D341Med (cell line): ENCODE results near the gene NLRP7.
"Not testable (repeated sequence)": the region's sequence is repeated elsewhere in the genome, so short reads cannot be mapped to it uniquely, and the experiment has no call there.

ENCODE experiments used
- DNase-seq: peaks from one replicate; pipeline ENCODE4 v3.0.0; 2012; ENCODE audit warnings: low spot score

NLRP7 gene

GRCh38 chr19:54919646-54920563 lies 27.4 kb downstream of the NLRP7 start:
- DNase-seq = not testable (repeated sequence)

DNA sequence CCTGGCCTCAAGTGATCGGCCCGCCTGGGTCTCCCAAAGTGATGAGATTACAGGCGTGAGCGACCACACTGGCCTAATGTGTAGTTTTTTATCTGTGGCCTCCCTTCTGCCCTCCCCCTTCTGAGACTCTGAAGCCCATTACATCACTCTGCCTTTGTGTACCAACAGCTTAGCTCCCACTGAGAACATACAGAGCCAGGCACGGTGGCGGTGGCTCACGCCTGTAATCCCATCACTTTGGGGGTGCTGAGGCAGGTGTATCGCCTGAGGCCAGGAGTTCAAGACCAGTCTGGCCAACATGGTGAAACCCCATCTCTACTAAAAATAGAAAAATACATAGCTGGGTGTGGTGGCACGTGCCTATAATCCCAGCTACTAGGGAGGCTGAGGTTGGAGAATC lies 28.8 kb downstream of the NLRP7 start:
- no peak for DNase-seq

DNA sequence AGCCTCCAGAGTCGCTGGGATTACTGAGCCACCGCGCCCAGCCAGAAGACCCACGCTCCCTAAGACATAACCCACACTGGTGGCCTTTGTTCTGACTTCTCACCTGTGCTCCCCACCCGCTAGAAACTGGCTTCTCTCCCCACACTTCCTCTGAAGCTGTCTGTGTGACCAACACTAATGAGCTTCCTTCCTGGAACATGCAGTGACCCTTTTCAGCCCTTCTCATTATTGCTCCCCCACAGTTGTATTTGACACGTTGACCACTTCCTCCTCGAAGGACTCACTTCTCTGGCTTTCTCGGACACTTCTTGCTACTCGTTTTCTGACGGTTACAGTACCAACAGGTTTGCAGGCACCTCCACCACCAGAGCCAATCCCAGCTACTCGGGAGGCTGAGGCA lies 30.5 kb downstream of the NLRP7 start:
- no peak for DNase-seq

- not testable (repeated sequence) for DNase-seq
Measured at GRCh38 chr19:54907899-54908298, 39.4 kb downstream of the NLRP7 start.

- no peak for DNase-seq
Measured at GRCh38 chr19:54906819-54907218, 40.5 kb downstream of the NLRP7 start.

DNA sequence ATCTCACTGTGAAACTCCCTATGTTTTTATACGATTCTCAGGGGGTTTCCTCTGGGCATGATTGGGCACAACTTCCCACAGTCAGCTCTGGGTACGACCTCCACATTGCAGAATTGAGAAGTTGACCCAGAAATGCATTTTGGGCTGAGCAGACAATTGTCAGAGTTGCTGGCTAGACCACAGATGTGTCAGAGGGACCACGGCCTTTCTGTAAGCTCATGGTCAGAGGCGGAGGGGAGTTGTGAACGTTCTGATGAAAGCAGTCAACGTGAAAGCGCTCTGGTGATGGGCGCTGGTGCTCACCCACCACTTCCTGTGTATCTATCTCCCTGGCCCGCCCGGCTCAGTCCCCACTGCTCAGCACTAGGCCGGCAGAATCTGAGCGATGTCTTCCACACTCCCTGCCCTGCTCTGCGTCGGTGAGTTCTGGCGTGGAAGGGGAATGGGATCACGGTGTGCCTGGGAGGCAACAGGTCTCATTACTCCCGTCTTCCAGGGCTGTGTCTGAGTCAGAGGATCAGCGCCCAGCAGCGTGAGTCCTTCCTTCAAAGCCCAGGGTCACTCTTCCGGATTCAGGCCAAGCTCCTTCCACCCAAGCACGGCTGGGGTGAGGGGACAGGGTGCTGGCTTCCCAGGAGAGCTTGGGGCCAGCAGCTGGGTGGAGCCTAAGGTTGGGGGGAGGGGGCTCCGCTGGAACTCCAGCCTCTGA lies 41.4 kb downstream of the NLRP7 start, which contains the start of gene NCR1:
NCR1 (plus strand) TSS at position 346 of the 709 bp plus-strand sequence; CDS start at position 386, 40 bp downstream.
- DNase-seq = no peak

- DNase-seq = no peak
Measured at GRCh38 chr19:54905421-54905802, 41.9 kb downstream of the NLRP7 start.

DNA sequence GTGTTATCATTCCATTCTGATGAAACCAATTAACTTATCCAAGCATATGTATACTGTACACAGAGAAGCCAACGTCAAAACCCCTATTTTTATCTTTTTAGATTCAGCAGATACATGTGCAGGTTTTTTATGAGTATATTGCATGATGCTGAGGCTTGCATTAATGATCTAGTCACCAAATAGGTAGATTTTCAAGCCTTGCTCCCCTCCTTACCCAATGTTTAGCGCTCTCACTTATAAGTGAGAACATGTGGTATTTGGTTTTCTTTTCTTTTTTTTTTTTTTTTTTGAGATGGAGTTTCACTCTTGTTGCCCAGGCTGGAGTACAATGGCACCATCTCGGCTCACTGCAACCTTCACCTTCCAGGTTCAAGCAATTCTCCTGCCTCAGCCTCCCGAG lies 43.1 kb downstream of the NLRP7 start:
- DNase-seq = not testable (repeated sequence)

DNA sequence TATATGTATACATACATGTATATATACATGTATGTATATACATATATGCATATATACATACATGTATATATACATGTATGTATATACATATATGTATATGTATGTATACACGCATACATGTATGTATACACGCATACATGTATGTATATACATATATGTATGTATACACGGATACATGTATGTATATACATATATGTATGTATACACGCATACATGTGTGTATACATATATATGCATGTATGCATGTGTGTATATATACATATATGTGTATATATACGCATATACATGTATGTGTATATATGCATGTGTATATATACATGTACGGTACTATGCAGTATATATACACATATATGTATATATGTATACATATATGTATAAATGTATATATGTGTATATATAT lies 44.0 kb downstream of the NLRP7 start:
- DNase-seq = no peak

- DNase-seq = no peak
Measured at GRCh38 chr19:54902061-54902460, 45.3 kb downstream of the NLRP7 start.

DNA sequence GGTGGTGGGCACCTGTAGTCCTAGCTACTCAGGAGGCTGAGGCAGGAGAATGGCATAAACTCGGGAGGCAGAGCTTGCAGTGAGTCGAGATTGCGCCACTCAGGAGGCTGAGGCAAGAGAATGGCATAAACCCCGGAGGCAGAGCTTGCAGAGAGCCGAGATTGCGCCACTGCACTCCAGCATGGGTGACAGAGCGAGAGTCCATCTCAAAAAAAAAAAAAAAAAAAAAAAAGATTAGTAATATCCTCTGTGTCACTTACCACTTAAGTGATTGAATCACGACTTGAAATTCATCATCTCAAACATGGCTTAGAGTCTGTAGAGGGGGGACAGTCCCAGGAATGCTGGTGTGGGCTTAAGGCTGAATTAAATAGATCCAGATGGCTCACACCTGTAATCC lies 46.2 kb downstream of the NLRP7 start:
- DNase-seq = not testable (repeated sequence)

- DNase-seq = not testable (repeated sequence)
Measured at GRCh38 chr19:54899646-54900045, 47.7 kb downstream of the NLRP7 start.

DNA sequence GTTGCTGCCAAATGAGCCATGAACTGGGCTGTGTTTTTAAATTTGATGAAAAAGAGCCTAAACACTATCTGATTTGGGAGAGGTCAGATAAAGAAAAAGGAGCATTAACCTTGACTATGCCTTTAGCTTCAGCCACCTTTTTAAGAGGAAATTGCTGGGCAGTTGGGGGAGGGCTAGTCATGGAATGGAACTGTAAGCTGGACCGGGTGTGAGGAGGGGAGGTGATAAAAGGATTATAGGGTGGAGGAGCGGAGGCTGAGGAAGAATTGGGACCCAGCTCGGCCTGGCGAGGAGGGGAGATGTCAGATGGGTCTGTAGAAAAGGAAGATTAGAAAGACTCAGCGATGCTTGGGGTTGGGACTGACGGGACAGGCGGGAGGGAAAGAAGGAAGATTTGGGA lies 48.6 kb downstream of the NLRP7 start:
- not testable (repeated sequence) for DNase-seq

DNA sequence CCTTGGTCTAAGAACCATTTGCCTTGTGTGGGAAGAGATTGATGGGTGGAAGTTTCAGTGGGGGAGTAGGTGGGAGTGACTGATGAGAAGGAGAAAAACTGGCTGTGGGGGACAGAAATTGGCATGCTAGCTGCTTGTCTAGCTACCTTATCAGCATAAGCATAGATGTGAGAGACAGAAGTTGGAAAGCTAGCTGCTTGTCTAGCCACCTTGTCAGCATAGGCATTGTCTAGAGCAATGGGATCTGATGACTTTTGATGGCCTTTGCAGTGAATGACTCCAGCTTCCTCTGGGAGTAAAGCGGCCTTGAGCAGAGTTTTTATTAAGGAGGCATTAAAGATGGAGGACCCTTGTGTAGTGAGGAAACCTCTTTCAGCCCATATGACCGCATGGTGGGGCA lies 51.3 kb downstream of the NLRP7 start:
- no peak for DNase-seq

DNA sequence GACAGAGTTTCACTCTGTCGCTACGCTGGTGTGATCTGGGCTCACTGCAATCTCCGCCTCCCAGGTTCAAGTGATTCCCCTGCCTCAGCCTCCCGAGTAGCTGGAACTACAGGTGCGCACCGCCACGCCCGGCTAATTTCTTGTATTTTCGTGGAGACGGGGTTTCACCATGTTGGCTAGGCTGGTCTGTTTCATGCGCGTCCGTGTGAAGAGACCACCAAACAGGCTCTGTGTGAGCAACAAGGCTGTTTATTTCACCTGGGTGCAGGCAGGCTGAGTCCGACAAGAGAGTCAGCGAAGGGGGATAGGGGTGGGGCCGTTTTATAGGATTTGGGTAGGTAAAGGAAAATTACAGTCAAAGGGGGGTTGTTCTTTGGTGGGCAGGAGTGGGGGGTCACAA lies 53.2 kb downstream of the NLRP7 start:
- not testable (repeated sequence) for DNase-seq

GRCh38 chr19:54893406-54893805 lies 53.9 kb downstream of the NLRP7 start:
- DNase-seq = no peak

DNA sequence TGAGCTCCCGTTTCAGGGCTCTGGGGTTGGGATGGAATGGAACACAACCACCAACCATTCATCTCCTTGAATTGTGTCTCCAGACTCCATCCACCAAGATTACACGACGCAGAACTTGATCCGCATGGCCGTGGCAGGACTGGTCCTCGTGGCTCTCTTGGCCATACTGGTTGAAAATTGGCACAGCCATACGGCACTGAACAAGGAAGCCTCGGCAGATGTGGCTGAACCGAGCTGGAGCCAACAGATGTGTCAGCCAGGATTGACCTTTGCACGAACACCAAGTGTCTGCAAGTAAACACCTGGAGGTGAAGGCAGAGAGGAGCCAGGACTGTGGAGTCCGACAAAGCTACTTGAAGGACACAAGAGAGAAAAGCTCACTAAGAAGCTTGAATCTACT lies 57.8 kb downstream of the NLRP7 start:
- DNase-seq = no peak

DNA sequence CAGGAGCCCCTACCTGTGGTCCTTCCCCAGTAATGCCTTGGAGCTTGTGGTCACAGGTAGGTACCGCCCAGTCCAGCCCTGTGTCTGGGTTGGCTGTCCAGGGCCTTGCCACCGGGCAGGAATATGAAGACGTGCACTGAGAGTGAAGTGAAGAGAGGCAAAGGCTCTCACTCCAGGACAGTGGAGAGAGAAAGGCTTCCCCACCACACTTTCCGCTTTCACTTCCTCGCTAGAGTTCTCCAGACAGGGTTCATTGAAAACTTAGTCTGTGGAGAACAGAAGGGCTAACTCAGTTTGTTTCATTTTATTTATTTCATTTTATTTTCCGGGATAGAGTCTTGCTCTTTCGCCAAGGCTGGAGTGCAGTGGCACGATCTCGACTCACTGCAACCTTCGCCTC lies 59.1 kb downstream of the NLRP7 start:
- no peak for DNase-seq

DNA sequence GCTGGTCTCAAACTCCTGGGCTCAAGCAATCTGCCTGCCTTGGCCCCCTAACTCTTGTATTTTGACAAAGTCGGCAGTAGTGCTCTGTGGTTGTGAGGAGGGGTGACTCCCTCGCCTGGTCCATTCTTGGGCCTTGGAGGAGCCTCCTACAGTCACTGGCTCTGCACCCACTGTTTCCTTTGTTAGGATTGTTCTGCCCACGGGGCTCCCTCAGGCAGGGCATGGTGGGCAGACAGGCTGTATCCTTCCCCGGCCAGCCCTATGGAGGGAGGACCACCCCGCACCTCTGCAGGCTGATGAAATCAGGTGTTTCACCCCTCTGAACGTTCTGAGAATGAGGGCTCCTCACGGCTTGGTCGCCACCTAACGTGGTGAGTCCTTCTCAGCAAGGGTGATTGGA lies 64.1 kb downstream of the NLRP7 start:
- DNase-seq = no peak

DNA sequence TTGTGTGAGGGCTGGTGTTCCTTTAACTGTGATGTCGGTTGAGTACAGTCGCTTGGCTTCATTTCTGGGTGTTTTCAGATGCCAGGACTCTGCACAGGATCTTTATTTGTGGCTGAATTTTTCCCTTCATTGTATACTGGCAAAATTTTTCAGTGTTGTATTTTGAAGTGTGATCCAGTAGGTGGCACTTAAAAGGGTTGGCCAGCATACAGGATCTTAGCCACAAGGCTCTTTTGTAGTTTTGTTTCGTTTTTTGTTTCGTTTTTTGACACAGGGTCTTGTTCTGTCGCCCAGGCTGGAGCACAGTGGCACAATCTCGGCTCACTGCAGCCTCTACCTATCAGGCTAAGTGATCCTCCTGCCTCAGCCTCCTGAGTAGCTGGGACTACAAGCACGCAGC lies 64.6 kb downstream of the NLRP7 start:
- no peak for DNase-seq

- no peak for DNase-seq
Measured at GRCh38 chr19:54881884-54882283, 65.4 kb downstream of the NLRP7 start.

DNA sequence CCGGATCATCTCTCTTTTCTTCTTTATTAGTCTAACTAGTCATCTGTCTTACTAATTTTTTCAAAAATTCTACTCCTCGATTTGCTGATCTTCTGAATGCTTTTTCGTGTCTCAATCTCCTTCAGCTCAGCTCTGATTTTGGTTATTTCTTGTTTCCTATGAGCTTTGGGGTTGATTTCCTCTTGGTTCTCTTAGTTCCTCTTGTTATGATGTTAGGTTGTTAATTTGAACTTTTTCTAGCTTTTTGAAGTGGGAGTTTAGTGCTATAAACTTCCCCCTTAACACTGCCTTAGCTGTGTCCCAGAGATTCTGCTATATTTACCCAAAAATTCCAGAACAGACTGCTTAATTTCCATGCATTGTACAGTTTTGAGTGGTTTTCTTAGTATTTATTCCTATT lies 69.9 kb downstream of the NLRP7 start:
- DNase-seq = no peak

DNA sequence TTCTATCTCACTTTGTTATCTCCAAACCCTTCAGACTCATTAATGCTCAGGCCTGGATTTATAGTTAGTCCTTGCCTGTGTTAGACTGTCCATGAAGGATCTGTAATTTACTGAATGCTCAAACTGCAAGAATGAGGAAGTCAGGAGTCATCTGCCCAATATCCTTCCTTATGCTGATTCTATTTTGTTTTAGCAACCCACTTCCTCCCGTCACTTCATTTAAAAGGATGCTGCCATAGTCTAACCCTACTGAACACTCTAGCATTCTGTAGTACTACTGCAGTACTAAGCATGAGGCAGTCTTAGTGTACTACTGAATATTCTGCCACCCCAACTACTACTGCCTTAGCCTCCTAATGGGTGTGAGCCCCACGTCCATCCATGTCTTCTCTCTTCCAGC lies 71.8 kb downstream of the NLRP7 start:
- no peak for DNase-seq
